ENCODE measurements around the gene ELMOD3.
"Not testable (repeated sequence)": the region's sequence is repeated elsewhere in the genome, so short reads cannot be mapped to it uniquely, and the experiment has no call there.

The ELMOD3 gene

DNA sequence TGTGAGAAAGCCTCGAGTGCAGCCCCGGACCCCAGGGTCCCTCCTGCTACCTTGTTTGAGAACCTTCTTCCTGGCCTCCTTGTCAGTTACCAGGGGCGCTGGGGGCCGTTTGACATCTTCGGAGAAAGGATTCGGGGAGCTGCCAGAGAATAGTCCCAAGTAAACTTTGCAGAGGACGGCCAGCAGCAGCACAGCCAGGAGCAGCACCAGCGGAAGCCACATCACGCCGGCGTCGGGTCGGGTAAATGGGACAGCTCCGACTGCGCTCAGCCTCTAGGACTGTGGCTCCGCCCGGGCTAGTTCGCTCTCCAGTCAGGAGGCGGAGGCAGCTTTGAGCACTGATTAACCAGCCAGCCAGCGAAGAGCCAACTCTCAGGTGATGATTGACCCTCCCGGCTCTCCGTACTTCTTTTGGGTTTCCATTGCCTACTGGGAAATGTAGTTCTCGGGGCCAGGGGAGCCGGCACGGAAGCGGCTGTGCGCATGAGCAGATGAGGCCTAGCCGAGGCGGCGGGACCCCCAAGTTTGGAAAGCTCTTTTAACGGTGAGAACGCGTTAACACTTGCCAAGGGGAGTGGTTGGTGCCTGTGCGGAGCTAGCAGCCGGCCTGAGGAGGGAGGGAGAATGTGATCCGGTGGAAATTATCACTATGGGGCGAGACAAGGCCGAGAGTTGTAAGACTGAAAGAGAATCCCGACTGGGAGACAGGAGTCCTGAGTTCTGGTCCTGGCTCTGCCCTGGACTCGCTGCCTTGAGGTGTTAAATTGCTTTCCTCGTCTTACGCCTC lies at the start of gene ELMOD3, which contains the start of gene RETSAT:
Gene ELMOD3 (plus strand): TSS at position 484 of the 787 bp plus-strand sequence. CDS start 2,430 bp downstream, outside the sequence.
Gene RETSAT (minus strand): TSS at position 243 of the 787 bp plus-strand sequence. CDS start 21 bp downstream, at position 222.
- DNase-seq = peak; percentile 98

DNA sequence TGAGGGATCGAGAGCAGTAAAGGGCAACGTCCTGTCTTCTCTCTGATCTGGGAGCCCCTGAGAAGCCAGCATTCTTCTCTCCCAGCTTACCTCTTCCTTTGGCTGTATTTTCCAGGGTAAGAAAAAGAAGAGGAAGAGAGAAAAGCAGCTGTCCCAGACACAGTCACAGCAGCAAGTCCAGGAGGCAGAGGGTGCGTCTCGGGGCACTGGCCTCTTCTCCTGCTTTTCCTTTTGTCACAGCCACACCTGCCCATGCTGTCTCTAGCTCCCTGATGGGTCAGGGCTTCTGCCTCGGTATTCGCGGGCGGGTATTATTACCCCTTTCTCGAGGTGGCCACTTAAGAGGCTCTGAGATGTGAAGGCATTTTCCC lies 47.1 kb upstream of the ELMOD3 start:
- no peak for DNase-seq

DNA sequence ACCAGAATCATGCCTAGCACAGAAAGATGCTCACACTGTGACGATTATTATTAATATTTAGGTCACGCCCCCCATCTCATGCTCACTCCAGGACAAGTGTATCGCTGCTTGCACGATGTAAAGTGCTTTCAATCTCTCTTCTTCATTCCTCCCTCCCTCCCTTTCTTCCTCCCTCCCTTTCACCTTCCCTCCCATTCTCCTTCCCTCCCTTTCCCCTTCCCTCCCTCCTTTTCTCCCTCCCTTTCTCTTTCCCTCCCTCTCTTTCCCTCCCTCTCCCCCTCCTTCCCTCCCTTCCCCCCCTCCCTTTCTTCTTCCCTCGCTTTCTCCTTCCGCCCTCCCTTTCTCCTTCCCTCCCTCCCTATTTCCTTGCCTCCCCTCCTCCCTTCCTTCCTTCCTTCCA lies 46.4 kb upstream of the ELMOD3 start:
- no peak for DNase-seq

DNA sequence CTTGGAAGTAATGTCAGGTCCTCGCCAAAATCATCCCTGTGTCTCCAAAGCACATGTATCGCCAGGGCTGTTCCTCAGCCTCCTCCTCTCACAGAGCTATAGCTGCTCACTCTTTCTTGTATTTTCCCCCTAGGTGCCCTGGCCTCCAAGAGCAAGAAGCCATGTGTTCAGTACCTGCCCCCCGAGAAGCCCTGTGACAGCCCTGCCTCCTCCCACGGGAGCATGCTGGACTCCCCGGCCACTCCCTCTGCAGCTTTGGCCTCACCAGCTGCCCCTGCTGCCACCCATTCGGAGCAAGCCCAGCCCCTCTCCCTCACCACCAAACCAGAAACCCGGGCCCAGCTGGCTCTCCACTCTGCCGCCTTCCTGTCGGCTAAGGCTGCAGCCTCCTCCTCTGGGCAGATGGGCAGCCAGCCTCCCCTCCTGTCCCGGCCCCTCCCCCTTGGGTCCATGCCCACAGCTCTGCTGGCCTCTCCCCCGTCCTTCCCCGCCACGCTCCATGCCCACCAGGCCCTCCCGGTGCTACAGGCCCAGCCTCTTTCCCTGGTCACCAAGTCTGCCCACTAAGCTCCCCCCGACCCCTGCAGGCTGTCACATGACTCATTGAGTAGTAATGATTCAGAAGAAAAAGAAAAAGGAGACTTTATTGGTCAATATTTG lies 45.5 kb upstream of the ELMOD3 start:
- DNase-seq = no peak

DNA sequence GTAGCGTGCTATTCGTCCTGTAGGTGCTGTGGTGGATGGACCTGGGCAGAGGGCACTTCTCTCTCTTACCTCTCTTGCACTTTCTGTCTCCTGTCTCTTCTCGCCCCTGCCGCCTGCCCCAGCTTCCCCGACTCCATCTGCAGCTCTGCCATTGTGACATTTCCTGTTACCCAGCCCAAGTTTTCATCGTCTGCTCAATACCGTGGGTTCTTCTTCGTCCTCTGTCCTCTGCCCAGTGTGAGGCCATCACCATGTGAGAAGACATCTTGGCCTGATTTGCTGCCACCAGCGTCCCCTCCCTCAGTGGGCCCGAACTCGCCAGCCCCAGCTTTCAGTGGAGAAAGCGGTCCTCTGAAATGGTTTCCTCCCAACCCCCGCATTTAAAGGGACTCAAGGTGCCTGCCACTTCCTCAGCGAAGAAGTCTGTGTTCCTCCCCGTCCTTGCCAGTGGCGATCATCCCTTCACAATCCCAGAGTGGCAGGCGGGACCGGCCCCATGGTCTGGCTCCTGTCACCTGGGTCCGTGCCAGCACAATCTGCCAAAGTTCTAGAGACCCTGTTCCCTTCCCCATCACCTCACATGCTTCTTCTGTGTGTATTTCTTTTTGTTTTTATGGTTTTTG lies 44.8 kb upstream of the ELMOD3 start:
- no peak for DNase-seq

DNA sequence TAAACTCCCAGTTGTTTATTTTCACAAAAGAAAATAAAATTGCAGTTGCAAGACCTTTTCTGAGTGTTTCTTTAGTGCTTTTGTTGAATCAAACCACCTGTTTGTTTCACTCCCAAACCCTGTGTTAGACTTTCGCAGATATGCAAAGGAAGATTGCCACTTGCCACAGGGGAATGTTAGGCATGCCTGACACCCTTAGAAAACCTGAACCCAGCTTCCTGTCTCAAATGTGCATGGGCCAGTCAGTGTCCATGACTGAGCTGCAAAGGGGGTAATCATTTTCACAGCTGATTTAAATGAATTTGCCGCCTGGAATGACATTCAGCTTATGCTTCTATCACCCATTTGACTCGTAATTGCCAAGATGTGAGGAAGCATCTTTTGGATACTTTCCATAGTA lies 44.2 kb upstream of the ELMOD3 start:
- DNase-seq = no peak

DNA sequence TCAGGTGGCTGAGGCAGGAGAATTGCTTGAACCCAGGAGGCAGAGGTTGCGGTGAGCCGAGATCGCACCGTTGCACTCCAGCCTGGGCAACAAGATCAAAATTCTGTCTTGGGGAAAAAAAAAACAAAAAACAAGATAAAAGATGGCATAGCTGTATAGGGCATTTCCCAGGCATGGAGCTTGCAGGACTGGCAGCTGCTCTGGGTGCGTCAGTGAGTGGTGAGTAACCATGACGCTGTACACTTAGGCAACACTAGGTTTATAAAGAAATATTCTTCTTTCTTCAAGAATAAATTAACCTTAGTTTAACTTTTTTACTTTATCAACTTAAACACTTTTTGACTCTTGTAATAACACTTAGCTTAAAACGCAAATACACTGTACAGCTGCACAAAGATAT lies 42.2 kb upstream of the ELMOD3 start:
- no peak for DNase-seq

DNA sequence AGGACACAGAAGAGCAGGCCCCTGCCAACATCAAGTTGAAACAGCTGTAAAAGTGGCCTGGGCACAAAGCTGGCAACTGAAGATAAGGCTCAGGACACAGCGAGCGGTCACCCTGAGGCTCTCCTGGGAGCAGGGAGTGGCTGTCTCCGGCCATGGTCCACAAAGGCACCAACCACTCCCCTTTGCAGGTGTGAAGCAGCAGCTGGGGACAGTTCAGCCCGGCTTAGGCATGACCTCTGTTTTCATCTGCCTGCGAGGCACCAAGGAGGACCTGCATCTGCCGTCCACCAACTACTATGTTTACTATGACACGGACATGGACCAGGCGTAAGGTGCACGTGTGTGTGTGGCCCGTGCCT lies 39.7 kb upstream of the ELMOD3 start:
- no peak for DNase-seq

DNA sequence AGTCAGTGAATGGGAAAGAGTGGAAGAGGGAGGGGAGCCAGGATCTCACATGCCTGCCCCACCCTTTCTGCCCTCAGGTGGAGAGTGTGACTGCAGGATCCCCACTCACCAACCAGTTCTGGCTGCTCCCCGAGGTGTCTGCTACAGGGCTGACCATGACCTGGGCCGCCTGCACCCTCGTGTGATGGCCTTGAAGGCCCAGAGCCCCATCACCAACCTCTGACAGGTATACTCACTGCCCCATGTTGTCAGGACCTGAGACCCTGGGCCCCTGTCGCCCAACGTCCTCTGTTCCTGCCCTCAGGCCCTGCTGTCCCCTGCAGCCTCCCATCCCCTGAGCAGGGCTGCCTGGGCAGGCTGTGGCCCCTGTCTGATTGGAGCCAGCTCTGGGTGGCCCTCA lies 38.6 kb upstream of the ELMOD3 start:
- not testable (repeated sequence) for DNase-seq

DNA sequence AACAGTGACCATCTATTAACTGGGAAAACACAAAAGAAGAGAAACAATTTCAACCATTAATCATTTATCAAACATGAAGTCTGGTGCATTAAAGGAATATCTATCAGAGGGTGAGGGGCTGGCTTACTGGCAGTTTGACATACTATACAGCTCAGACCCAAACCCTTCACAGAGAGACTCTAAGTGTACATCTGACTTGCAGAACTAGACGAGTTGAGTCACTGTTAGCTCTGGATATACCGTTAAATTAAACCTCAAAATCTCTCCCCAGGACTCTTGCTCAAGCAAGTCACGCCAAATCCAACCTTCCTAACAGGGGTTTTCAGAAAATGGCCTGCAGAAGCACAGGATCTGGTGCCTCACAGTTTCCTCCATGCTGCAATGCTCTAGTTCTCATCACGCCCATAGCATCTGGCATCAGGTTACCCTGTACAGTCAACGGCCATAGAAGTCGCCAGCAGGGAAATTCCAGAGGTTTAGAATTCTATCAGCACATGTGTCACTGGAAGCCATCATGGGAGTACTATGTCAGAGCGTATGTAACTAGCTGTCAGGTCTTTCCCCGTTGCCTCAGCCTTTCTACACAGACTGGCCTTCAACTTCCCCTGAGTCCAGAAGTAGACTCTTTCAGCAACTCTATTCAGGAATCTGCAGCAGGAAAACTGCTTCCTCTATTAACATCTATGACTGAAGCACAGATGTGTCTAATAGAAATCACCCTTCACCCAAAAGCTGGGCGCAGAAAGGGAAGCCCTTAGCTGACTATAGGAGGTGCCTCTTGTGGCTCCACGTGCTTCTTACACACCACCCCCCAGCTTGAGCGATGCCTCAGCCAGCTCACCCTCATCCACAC lies 36.1 kb upstream of the ELMOD3 start:
- peak; percentile 63 for DNase-seq

DNA sequence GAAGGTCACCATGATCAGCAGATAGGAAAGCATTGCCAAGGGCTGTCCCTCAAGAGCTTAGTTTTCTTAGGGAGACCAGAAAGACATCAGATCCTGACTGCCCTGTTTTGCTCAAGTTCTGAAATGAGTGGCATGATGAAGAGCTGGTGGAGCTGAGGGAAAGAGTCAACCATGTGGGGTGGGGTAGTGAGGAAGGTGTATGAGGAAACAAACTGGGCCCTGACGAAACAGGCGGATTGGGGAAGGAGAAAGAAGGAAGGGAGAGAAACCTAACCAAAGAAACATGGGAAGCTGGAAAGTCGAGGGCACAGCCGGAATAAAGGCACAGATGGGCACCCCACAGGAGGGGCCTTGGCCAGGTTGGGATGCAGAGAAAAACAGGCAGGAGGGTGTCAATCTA lies 34.8 kb upstream of the ELMOD3 start:
- DNase-seq = no peak

DNA sequence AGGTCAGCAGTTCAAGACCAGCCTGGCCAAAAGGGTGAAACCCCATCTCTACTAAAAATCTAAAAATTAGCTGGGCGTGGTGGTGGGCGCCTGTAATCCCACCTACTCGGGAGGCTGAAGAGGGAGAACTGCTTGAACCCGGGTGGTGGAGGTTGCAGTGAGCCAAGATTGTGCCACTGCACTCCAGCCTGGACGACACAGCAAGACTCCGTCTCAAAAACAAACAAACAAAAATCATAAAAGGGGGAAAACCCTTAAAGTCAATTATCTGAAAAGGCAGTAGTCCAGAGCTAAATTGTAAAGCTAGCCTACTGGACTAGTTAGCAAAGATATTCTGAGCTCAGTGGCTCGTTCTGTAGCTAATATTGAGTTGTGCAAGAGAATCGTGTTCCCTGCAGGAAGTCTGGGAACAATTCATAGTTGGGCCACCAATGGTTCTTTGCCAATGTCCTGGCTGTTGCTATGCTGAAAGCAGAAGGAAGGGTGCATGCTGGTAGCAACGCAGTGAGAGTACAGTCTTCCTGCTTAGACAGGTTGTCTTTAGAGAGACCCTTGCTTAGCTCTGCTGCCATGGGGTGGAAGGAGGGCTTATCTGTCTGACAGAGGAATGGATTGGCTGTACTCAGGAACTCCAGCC lies 31.1 kb upstream of the ELMOD3 start:
- no peak for DNase-seq

DNA sequence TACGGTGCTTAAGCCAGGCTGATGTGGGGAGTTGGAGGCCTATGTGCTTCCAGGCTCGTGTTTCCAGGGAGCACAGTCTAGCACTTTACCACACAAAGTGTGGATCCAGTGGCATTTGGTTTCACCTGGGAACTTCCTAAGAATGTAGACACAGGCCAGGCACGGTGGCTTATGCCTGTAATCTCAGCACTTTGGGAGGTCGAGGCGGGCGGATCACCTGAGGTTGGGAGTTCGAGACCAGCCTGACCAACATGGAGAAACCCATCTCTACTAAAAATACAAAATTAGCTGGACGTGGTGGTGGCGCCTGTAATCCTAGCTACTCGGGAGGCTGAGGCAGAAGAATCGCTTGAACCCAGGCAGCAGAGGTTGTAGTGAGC lies 30.6 kb upstream of the ELMOD3 start:
- DNase-seq = not testable (repeated sequence)

DNA sequence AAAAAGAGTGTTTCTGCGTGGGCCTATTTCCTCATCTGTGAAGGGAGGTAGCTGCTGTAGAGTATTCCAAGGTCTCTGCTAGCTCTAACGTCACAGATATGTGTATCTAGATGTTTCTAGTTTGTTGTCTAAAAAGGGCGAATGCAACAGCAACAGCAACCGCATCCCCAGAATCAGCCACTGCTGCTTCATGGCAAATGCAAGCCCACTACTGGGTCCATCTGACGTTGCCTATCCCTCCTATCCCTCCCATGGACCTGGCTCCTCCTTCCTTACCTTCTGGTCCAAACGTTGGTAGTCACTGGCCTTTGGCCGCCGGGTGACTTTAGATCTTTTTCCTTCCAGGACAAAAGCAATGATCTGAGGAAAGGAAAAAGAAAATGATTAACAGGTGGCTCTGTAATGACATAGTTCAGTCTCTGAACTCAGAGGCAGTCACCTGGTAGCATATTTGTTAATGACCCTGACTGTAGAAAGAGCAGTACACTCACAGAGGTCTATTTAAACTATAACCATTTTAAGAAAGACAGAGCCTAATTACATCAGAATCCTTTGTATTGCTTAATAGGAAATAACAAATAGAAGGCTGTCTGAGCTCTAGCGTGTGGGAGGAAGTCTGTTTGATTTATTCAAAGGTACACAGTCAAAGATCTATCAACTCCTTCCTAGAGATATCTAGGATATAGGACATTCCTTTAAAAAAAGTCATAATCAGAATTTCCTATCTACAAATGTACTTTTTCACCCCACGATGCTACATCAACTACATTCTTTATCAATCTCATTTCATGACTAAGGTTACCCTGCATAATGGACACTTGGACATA lies 29.7 kb upstream of the ELMOD3 start:
- no peak for DNase-seq

DNA sequence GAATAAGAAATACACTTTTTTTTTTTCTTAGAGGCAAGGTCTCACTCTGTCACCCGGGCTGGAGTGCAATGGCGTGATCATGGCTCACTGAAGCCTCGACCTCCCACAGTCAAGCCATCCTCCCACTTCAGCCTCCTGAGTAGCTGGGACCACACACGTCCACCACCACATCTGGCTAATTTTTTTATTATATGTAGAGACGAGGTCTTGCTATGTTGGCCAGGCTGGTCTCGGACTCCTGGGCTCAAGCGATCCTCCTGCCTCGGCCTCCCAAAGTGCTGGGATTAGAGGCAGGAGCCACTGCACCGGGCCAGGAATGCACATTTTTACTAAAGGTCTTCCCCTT lies 29.1 kb upstream of the ELMOD3 start:
- DNase-seq = no peak

DNA sequence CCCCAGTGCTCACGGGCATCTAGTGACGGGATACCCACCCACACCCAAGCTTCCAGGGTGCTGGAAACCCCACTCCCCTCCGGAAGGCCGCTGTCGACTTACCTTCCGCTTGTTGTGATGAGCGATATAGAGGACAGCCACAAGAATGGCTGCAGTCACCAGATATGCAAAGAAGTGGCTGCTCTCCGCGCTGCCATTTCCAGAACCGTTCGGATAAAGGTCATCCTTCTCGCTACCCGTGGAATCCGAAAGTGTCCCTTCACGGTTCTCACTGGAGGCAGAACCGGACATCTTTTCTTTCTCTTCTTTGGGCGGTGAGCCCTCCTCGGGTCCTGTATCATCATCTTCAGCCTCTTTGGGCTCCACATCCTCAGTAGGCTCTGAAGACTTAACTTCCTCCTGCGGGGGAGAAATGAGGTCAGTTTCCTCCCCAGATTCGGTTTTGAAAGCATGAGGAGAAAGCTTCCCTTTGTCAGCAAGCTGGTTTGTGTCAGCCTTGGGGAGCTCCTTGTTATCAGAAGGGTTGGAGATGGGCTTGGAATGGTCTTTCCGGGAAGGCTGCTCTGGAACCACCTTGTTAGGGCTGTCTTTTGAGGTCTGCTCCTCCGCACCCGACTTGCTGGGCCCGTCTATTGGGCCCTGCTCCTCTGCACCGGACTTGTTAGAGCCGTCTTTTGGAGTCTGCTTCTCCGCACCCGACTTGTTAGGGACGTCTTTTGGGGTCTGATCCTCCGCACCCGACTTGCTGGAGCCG lies 28.0 kb upstream of the ELMOD3 start:
- peak; percentile 53 for DNase-seq

DNA sequence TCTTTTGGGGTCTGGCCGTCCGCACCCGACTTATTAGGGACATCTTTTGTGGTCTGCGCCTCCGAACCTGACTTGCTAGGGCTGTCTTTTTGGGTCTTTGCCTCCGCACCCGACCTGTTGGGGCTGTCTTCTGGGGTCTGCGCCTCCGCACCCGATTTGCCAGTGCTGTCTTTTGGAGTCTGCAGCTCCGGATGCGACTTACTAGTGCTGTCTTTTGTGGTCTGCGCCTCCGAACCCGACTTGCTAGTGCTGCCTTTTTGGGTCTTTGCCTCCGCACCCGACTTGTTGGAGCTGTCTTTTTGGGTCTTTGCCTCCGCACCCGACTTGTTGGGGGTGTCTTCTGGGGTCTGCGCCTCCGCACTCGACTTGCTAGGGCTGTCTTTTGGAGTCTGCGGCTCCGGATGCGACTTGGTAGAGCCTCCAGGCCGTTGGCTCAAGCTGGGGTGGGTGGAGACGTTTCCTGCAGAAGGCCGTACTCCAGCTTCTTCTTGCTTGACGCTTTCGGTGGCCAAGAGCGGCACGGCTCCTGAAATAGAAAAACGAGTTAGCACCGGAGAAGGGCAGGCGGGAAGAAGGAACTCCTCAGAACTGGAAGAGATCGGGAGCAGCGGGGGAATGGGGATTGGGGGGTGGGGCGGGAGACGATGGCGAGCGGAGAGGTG lies 27.3 kb upstream of the ELMOD3 start:
- DNase-seq = peak; percentile 55

DNA sequence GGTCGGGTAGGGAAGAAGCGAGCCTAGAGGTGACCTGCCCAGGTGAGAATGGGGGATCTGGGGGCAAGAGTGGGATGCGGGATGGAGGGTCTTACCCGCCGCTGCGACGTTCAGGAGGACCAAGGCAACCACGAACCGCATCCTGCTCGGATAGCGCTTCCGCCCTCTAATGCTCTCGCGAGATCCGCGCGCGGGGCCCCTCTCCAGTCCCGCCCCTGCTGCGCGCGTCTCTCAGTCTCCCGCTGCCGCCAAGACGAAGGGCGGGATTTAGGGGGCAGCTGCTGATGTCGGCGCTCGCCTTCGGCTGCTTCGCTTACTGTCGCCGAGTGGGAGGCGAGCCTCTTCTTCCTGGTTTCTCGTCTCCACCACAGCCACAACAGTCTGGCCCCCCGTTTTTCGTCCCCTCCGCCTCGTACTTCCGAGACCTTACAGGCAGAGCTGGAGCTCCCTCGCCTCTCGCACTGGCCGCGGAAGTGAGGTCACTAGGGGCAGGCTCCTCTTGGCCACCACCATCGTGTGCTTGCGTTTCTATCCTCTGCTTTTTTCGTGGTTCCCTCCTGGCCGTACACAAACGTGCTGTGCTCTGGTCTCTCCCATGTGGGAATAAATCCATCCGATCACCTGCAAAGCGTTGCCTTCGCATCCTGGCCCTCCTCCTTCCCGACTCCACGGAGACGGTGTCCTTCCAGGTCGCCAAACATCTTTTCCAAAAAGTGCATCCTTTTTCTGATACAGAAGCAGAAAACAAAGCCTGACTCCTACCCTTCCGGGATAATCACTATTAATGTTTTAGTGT lies 26.5 kb upstream of the ELMOD3 start, which contains the start of gene TGOLN2:
Gene TGOLN2 (minus strand): TSS at position 168 of the 796 bp plus-strand sequence. CDS start 27 bp downstream, at position 141.
- peak; percentile 94 for DNase-seq

DNA sequence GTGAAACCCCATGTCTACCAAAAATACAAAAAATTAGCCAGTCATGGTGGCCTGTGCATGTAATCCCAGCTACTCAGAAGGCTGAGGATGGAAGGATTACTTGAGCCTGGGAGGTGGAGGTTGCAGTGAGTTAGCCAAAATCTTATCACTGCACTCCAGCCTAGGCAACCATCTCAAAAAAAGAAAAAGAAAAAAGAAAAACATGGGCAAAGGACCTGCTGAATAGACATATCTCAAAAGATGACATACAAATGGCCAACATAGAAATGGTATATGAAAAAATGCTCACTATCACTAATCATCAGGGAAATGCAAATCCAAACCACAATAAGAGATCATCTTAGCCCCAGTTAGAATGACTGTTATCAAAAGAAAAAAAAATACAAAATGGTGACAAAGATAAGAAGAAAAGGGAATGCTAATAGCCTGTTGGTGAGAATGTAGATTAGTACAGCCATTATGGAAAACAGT lies 25.4 kb upstream of the ELMOD3 start:
- no peak for DNase-seq

All from stimulated activated CD4-positive, alpha-beta T cell treated with anti-CD3 and anti-CD28 coated beads, Interleukin-4, amount 100 ng/mL, for 24 hours (primary cell).